KMS-11 (cell line): ENCODE measurements around the gene PRKCE.

Experiments
- H2AFZ ChIP-seq: fragments of 200-600 bp; sonication (generic); 2 replicates; pipeline ENCODE4 v1.6.1; 2016; ENCODE audit warnings: antibody characterized with exemption, mixed run types, low read depth
- H3K27ac ChIP-seq: fragments of 200-600 bp; sonication (generic); 2 replicates; pipeline ENCODE4 v1.6.1; 2016; ENCODE audit warnings: mild to moderate bottlenecking, mixed run types
- H3K27me3 ChIP-seq: fragments of 200-600 bp; sonication (generic); 2 replicates; pipeline ENCODE4 v1.6.1; 2017; ENCODE audit warnings: mild to moderate bottlenecking, low read depth, mixed run types, moderate library complexity; ENCODE audit not compliant: insufficient read depth
- H3K36me3 ChIP-seq: fragments of 200-600 bp; sonication (generic); 2 replicates; pipeline ENCODE4 v1.6.1; 2017; ENCODE audit warnings: mild to moderate bottlenecking, mixed run types; ENCODE audit not compliant: insufficient read depth
- H3K4me1 ChIP-seq: fragments of 200-600 bp; sonication (generic); 2 replicates; pipeline ENCODE4 v1.6.1; 2016; ENCODE audit warnings: mild to moderate bottlenecking, low read depth, mixed run types; ENCODE audit not compliant: poor library complexity, severe bottlenecking
- H3K4me2 ChIP-seq: fragments of 200-600 bp; sonication (generic); 2 replicates; pipeline ENCODE4 v1.7.0; 2016; ENCODE audit warnings: mild to moderate bottlenecking, mixed run types
- H3K4me3 ChIP-seq: fragments of 200-600 bp; sonication (generic); IDR thresholded peaks from 2 replicates; pipeline ENCODE4 v1.6.1; 2017; ENCODE audit warnings: low read depth, low read length, mixed read lengths; ENCODE audit not compliant: insufficient read depth
- H3K79me2 ChIP-seq: fragments of 200-600 bp; sonication (generic); 2 replicates; pipeline ENCODE4 v1.6.1; 2016; ENCODE audit warnings: low read depth, mixed run types; ENCODE audit not compliant: insufficient read depth
- H3K9ac ChIP-seq: fragments of 200-600 bp; sonication (generic); 2 replicates; pipeline ENCODE4 v1.6.1; 2016; ENCODE audit warnings: mild to moderate bottlenecking, mixed run types
- H4K20me1 ChIP-seq: fragments of 200-600 bp; sonication (generic); 2 replicates; pipeline ENCODE4 v1.6.1; 2016; ENCODE audit warnings: mild to moderate bottlenecking, mixed run types; ENCODE audit not compliant: insufficient read depth
- TF ChIP-seq, protein P1 (sequence below): fragments of 200-600 bp; sonication (generic); conservative IDR thresholded peaks from 2 replicates; pipeline ENCODE4 v1.6.1; 2017; ENCODE audit warnings: low read depth, mild to moderate bottlenecking, antibody characterized with exemption, low read length, moderate library complexity, mixed read lengths

The PRKCE gene

DNA sequence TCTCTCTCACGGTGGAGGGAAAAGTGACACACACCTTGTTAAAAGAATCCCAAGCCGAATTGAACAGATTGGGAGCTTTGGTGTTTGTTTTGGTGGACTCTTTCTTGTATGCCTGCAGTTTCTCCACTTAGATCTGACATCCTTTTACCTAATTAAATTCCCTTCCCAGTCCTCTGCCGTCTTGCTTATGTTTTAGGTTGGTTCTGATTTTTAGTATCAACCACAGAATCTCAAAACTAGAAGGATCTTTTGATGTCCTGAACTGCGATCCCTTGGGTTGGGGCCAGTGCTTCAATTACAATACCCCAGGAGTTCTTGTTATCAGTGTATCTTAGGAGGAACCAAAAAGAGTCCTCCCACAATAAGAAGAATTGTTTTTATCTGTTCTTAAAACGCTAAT lies 112.3 kb downstream of the PRKCE start:
- no peak overlapping the region for H3K4me2 ChIP-seq
- H4K20me1 ChIP-seq: no peaks in the 10 kb centered on the region
- TF ChIP-seq, protein P1, sequence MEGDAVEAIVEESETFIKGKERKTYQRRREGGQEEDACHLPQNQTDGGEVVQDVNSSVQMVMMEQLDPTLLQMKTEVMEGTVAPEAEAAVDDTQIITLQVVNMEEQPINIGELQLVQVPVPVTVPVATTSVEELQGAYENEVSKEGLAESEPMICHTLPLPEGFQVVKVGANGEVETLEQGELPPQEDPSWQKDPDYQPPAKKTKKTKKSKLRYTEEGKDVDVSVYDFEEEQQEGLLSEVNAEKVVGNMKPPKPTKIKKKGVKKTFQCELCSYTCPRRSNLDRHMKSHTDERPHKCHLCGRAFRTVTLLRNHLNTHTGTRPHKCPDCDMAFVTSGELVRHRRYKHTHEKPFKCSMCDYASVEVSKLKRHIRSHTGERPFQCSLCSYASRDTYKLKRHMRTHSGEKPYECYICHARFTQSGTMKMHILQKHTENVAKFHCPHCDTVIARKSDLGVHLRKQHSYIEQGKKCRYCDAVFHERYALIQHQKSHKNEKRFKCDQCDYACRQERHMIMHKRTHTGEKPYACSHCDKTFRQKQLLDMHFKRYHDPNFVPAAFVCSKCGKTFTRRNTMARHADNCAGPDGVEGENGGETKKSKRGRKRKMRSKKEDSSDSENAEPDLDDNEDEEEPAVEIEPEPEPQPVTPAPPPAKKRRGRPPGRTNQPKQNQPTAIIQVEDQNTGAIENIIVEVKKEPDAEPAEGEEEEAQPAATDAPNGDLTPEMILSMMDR: no peak

DNA sequence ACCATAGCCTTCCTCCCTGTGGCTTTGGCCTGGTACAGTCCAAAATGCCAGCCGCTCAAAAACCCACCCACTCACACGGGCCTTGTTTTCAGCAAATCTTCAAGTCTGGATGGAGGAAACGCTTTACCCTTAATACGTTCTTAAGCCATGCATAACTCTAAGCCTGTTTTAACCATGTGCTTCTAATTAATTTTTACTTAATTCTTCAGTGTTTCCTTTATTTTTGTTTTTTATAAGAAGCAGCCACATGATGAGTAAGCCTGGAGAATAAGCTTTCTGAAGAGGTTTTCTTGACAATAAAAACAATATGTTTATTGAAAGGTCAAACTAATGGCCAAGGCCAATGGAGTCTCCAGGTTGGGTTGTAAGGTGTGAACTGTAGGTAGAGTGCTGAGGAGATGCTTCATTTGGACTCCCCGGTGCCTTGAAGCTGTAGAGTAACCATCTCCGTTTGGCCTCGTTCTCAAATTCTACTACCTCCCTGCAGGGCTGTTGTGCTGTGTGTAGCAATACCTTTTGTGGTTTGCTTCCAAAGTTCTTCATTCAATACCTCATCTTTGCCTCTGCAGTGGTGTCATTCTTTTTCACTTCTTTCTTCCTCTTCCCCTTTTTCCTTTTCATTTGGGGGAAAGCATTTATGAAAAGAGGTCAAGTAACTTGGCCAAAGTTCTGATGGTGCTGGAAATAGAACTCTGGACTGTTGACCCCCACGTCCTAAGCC lies 113.7 kb downstream of the PRKCE start:
- no peak overlapping the region for H3K4me2 ChIP-seq
- no peak overlapping the region for H3K4me3 ChIP-seq
- no peaks in the 10 kb centered on the region for H4K20me1 ChIP-seq
- H3K36me3 ChIP-seq: no peaks in the 10 kb centered on the region
- H3K27me3 ChIP-seq: no peaks in the 10 kb centered on the region
- H3K27ac ChIP-seq: no peak overlapping the region
- no peak overlapping the region for H2AFZ ChIP-seq
- no peak overlapping the region for H3K9ac ChIP-seq
- TF ChIP-seq, protein P1: no peak
- no peaks in the 10 kb centered on the region for H3K79me2 ChIP-seq
- no peaks in the 10 kb centered on the region for H3K4me1 ChIP-seq

More for the DNA sequence above, 112.3 kb downstream of the PRKCE start:
- Histone ChIP-seq H3K4me3 (no peak overlapping the region), H3K9ac (no peak overlapping the region), H3K36me3 (no peaks in the 10 kb centered on the region), H3K27ac (no peak overlapping the region), H2AFZ (no peak overlapping the region), H3K4me1 (no peaks in the 10 kb centered on the region), H3K79me2 (no peaks in the 10 kb centered on the region), H3K27me3 (no peaks in the 10 kb centered on the region)

DNA sequence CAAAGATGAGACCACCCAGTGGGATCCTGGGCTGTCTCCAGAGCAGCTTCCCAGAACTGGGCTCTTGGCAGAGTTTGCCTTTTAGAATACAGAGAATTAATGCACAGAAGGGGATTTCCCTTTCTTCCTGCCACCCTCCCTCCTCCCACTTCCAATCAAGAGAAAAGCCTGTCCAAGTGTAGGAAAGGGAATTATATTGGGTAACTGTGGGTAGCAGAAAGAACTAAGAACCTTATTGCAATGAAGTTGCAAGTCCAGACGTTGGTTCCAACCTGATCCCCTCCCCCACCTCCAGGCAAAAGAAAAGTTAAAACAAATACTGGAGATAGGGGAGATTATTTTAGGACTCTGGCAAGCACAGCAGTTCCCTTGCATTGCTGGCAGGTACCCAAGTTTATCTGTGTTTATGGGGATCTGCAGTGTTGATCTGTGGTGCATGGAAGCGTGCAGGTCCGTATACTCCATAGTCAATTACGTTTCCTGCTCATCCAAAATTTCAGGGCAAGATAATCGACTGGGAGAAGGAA lies 114.3 kb downstream of the PRKCE start:
- Histone ChIP-seq H3K36me3 (no peaks in the 10 kb centered on the region), H3K4me1 (no peaks in the 10 kb centered on the region), H3K9ac (no peak overlapping the region), H3K79me2 (no peaks in the 10 kb centered on the region), H3K27ac (no peak overlapping the region), H4K20me1 (no peaks in the 10 kb centered on the region), H3K4me2 (no peak overlapping the region), H3K4me3 (no peak overlapping the region), H3K27me3 (no peaks in the 10 kb centered on the region), H2AFZ (no peak overlapping the region)
- TF ChIP-seq, protein P1: no peak

DNA sequence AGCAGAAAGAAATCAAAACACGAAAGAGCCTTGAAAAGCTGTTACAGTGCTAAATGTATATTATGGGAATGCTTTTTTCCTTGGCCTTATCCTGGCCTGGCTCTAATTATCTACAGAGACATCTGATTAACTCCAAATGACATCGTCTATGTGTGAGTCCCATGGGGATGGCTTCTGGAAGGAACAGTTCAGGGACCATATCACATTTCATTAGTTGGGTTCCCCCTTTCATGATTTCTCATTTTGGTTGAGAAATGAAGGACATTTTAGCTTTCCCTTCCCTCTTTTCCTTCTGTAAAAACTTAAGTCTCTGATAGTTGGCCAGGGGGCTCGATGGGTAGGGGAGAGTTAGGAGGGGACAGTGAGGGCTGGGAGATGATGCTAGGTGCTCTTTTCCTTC lies 116.7 kb downstream of the PRKCE start:
- Histone ChIP-seq H3K27me3 (no peaks in the 10 kb centered on the region), H3K9ac (no peak overlapping the region), H3K79me2 (no peaks in the 10 kb centered on the region), H4K20me1 (no peaks in the 10 kb centered on the region), H2AFZ (no peak overlapping the region), H3K4me1 (no peaks in the 10 kb centered on the region), H3K4me3 (no peak overlapping the region), H3K4me2 (no peak overlapping the region), H3K27ac (no peak overlapping the region), H3K36me3 (no peaks in the 10 kb centered on the region)
- TF ChIP-seq, protein P1: no peak
